H1 (cell line): ENCODE data around the gene PGBD5. TPM values are rescaled to one million over a fixed set of nuclear protein-coding genes. Genes with fewer than 3 reads are reported as not detected.

Experiments
- BRCA1 ChIP-seq: IDR thresholded peaks from 2 replicates; pipeline ENCODE4 v1.6.1; 2012; ENCODE audit warnings: low read depth, low read length, improper control_type of control experiment
- HDAC2 ChIP-seq, 2 experiments: fragments of 300-600 bp in 1 of 2; sonication (generic) in 1 of 2; IDR thresholded peaks; 2 replicates each; pipeline ENCODE4 v1.6.1; 2011 to 2012; ENCODE audit warnings: low read depth in 2 of 2, low read length in 2 of 2, mild to moderate bottlenecking in 2 of 2, moderate library complexity in 2 of 2, borderline replicate concordance in 1 of 2, inconsistent platforms in 1 of 2
- RNF2 ChIP-seq: fragments of 200-900, 300-1000 bp; sonication (generic); IDR thresholded peaks from 2 replicates; pipeline ENCODE4 v1.7.1; 2016; ENCODE audit warnings: borderline replicate concordance, low read depth, mild to moderate bottlenecking, antibody characterized with exemption, low read length; ENCODE audit not compliant: poor library complexity, severe bottlenecking; ENCODE audit errors: missing control alignments
- SIX5 ChIP-seq: IDR thresholded peaks from 2 replicates; pipeline ENCODE4 v1.6.1; 2011; ENCODE audit warnings: mild to moderate bottlenecking, low read depth, low read length
- TBP ChIP-seq: IDR thresholded peaks from 2 replicates; pipeline ENCODE4 v1.6.1; 2011; ENCODE audit warnings: low read depth, low read length, improper control_type of control experiment
- polyA plus RNA-seq, 7 experiments: library from polyadenylated mRNA; depleted of rRNA in 3 of 7; stranded (reverse) in 5 of 7; unstranded in 2 of 7; fragments of >200 nt in 5 of 7; fragments of 200-250 nt in 2 of 7; gene quantifications; 1 replicate in 5 of 7; 2 replicates in 1 of 7; 4 replicates in 1 of 7; pipeline versions ENCODE4 v1.2.1 to v1.2.3, GENCODE V29; 2011 to 2013; ENCODE audit warnings: missing spikeins in 2 of 7, mixed read lengths in 2 of 7
- total RNA-seq: library from RNA; stranded (reverse); fragmentation: NEBNext Ultra II Directional; extraction: Animal tissue kit (Norgen Biotek cat#: 25700); gene quantifications from 2 replicates; pipeline ENCODE4 v1.2.1, GENCODE V29; 2021
- TF ChIP-seq, protein P1 (sequence below): fragments of 300-600 bp; sonication (generic); IDR thresholded peaks from 2 replicates; pipeline ENCODE4 v1.7.1; 2012; ENCODE audit warnings: low read length, moderate library complexity, mild to moderate bottlenecking, inconsistent platforms; ENCODE audit not compliant: insufficient replicate concordance
- TF ChIP-seq, protein P2 (sequence below): IDR thresholded peaks from 2 replicates; pipeline ENCODE4 v1.6.1; 2012; ENCODE audit warnings: inconsistent platforms
- TF ChIP-seq, protein P3 (sequence below): IDR thresholded peaks from 2 replicates; pipeline ENCODE4 v1.6.1; 2012; ENCODE audit warnings: low read length, inconsistent platforms

Gene PGBD5
- total and polyA plus RNA-seq, 2 of the 8 experiments (the other 6 are each of a cell fraction or from before 2014, with no cell fraction given) = 16.3 to 18.4 TPM

DNA sequence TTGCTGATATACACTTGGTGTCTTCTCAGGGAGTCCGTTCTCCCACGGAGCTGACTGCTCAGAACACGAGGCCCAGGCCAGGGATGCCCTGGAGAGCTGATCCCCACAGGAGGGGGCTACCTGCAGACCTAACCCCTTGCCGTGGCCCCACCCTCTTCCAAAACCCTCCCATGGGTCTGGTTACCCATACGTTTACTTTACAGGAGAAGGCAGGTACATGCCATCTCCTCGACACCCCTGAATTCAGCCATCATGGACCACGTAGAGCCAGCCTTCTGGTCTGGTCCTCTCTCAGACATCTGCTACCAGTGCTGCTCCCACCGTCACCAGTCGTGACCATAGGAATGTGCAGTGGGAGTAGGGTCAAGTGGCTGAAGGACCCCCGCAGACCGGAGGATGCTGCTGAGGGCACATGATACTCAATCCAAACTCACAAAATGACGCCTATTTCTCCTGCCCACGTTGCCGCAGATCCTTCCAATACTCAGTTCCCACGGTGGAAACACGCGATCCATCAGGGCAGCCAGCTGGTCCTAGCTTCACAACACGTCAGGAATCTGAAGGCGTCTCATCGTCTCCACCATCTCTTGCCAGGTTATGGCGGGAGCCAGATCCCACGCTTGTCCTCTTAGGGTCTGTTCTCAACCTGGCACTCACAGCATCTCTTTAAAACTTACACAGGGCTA is 26.7 kb downstream of the PGBD5 start (continued):
- TF ChIP-seq, protein P1, sequence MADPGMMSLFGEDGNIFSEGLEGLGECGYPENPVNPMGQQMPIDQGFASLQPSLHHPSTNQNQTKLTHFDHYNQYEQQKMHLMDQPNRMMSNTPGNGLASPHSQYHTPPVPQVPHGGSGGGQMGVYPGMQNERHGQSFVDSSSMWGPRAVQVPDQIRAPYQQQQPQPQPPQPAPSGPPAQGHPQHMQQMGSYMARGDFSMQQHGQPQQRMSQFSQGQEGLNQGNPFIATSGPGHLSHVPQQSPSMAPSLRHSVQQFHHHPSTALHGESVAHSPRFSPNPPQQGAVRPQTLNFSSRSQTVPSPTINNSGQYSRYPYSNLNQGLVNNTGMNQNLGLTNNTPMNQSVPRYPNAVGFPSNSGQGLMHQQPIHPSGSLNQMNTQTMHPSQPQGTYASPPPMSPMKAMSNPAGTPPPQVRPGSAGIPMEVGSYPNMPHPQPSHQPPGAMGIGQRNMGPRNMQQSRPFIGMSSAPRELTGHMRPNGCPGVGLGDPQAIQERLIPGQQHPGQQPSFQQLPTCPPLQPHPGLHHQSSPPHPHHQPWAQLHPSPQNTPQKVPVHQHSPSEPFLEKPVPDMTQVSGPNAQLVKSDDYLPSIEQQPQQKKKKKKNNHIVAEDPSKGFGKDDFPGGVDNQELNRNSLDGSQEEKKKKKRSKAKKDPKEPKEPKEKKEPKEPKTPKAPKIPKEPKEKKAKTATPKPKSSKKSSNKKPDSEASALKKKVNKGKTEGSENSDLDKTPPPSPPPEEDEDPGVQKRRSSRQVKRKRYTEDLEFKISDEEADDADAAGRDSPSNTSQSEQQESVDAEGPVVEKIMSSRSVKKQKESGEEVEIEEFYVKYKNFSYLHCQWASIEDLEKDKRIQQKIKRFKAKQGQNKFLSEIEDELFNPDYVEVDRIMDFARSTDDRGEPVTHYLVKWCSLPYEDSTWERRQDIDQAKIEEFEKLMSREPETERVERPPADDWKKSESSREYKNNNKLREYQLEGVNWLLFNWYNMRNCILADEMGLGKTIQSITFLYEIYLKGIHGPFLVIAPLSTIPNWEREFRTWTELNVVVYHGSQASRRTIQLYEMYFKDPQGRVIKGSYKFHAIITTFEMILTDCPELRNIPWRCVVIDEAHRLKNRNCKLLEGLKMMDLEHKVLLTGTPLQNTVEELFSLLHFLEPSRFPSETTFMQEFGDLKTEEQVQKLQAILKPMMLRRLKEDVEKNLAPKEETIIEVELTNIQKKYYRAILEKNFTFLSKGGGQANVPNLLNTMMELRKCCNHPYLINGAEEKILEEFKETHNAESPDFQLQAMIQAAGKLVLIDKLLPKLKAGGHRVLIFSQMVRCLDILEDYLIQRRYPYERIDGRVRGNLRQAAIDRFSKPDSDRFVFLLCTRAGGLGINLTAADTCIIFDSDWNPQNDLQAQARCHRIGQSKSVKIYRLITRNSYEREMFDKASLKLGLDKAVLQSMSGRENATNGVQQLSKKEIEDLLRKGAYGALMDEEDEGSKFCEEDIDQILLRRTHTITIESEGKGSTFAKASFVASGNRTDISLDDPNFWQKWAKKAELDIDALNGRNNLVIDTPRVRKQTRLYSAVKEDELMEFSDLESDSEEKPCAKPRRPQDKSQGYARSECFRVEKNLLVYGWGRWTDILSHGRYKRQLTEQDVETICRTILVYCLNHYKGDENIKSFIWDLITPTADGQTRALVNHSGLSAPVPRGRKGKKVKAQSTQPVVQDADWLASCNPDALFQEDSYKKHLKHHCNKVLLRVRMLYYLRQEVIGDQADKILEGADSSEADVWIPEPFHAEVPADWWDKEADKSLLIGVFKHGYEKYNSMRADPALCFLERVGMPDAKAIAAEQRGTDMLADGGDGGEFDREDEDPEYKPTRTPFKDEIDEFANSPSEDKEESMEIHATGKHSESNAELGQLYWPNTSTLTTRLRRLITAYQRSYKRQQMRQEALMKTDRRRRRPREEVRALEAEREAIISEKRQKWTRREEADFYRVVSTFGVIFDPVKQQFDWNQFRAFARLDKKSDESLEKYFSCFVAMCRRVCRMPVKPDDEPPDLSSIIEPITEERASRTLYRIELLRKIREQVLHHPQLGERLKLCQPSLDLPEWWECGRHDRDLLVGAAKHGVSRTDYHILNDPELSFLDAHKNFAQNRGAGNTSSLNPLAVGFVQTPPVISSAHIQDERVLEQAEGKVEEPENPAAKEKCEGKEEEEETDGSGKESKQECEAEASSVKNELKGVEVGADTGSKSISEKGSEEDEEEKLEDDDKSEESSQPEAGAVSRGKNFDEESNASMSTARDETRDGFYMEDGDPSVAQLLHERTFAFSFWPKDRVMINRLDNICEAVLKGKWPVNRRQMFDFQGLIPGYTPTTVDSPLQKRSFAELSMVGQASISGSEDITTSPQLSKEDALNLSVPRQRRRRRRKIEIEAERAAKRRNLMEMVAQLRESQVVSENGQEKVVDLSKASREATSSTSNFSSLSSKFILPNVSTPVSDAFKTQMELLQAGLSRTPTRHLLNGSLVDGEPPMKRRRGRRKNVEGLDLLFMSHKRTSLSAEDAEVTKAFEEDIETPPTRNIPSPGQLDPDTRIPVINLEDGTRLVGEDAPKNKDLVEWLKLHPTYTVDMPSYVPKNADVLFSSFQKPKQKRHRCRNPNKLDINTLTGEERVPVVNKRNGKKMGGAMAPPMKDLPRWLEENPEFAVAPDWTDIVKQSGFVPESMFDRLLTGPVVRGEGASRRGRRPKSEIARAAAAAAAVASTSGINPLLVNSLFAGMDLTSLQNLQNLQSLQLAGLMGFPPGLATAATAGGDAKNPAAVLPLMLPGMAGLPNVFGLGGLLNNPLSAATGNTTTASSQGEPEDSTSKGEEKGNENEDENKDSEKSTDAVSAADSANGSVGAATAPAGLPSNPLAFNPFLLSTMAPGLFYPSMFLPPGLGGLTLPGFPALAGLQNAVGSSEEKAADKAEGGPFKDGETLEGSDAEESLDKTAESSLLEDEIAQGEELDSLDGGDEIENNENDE = no peak
- TF ChIP-seq TBP (no peak), RNF2 (no peak), HDAC2 (IDR thresholded peaks at IDR 0.05; ENCODE audit: borderline replicate concordance in 1 of 2, low read depth in 2 of 2, low read length in 2 of 2) (no peak), BRCA1 (no peak), SIX5 (no peak)
- TF ChIP-seq, protein P2, sequence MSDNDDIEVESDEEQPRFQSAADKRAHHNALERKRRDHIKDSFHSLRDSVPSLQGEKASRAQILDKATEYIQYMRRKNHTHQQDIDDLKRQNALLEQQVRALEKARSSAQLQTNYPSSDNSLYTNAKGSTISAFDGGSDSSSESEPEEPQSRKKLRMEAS = no peak
- TF ChIP-seq, protein P3, sequence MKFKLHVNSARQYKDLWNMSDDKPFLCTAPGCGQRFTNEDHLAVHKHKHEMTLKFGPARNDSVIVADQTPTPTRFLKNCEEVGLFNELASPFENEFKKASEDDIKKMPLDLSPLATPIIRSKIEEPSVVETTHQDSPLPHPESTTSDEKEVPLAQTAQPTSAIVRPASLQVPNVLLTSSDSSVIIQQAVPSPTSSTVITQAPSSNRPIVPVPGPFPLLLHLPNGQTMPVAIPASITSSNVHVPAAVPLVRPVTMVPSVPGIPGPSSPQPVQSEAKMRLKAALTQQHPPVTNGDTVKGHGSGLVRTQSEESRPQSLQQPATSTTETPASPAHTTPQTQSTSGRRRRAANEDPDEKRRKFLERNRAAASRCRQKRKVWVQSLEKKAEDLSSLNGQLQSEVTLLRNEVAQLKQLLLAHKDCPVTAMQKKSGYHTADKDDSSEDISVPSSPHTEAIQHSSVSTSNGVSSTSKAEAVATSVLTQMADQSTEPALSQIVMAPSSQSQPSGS = no peak
